K562 (cell line): Measurements from ENCODE around the gene PBX1. TPM values are rescaled to one million over a fixed set of nuclear protein-coding genes. Genes with fewer than 3 reads are reported as not detected.

ENCODE experiments used
- ATAC-seq: fragments of 200-7000 bp; cut with Tn5 transposase; 3 replicates; pipeline ENCODE4 v1.9.1; 2020; ENCODE audit warnings: moderate library complexity
- BruUV-seq: library from RNA; stranded (reverse); fragments of 400-500 nt; replicated peaks from 2 replicates; lab custom pipeline; 2021; lab: Mats Ljungman, UMichigan
- CTCF ChIA-PET: fragments of 300-600 bp; formaldehyde crosslinking; extraction: SDS; loops from one replicate; lab custom pipeline; 2021; ENCODE audit warnings: low intra/inter-chr PET ratio; lab: Yijun Ruan, JAX
- POLR2A ChIA-PET: fragments of 300-600, 350-650 bp; sonication (Branson Sonifier 250); formaldehyde crosslinking; extraction: SDS; loops from one replicate; lab custom pipeline; 2021; ENCODE audit warnings: antibody characterized with exemption, inconsistent platforms; lab: Yijun Ruan, JAX
- DNase-seq, 4 experiments: peaks; one replicate each; pipeline versions ENCODE4 v3.0.0 to v3.0.0-alpha.2; 2011 to 2018; ENCODE audit warnings: low spot score in 3 of 4, mixed read lengths in 3 of 4; ENCODE audit errors: extremely low read depth in 1 of 4
- FAIRE-seq: peaks from 2 replicates; lab custom pipeline; 2011; peaks lifted over from hg19 to GRCh38; lab: Jason Lieb, UNC
- H2AFZ ChIP-seq: 2 replicates; pipeline ENCODE4 v1.6.0; 2011; ENCODE audit warnings: low read depth, low read length, control low read depth, inconsistent platforms
- H3K27ac ChIP-seq: fragments of 200-600 bp; 3 replicates; pipeline ENCODE4 v1.8.0; 2011; ENCODE audit warnings: low read depth, mild to moderate bottlenecking, control low read depth, inconsistent platforms, low read length, moderate library complexity, mixed read lengths; ENCODE audit errors: extremely low read depth
- H3K27me3 ChIP-seq, 2 experiments: fragments of 300-600 bp in 1 of 2; 2 replicates in 1 of 2; 3 replicates in 1 of 2; pipeline versions ENCODE4 v1.6.0 to v1.8.0; 2011; ENCODE audit warnings: inconsistent platforms in 2 of 2, low read length in 2 of 2, mild to moderate bottlenecking in 1 of 2, mixed read lengths in 1 of 2, moderate library complexity in 1 of 2; ENCODE audit not compliant: control insufficient read depth in 2 of 2, insufficient read depth in 2 of 2
- H3K36me3 ChIP-seq: fragments of 300-600 bp; 3 replicates; pipeline ENCODE4 v1.8.0; 2011; ENCODE audit warnings: mild to moderate bottlenecking, low read length, inconsistent platforms; ENCODE audit not compliant: control insufficient read depth, insufficient read depth
- H3K4me1 ChIP-seq, 2 experiments: fragments of 200-600 bp in 1 of 2; replicated peaks in 1 of 2; 2 replicates in 1 of 2; 3 replicates in 1 of 2; pipeline versions ENCODE4 v1.5.1 to v1.8.0; 2011; ENCODE audit warnings: inconsistent platforms in 2 of 2, low read length in 2 of 2, mild to moderate bottlenecking in 1 of 2, mixed read lengths in 1 of 2, moderate library complexity in 1 of 2; ENCODE audit not compliant: control insufficient read depth in 2 of 2, insufficient read depth in 2 of 2
- H3K4me2 ChIP-seq: 2 replicates; pipeline ENCODE4 v1.6.1; 2011; ENCODE audit warnings: low read length, control low read depth, inconsistent platforms, mixed read lengths; ENCODE audit not compliant: insufficient read depth
- H3K4me3 ChIP-seq: fragments of 200-600 bp; sonication (generic), shearing (Covaris generic); 2 replicates; pipeline ENCODE4 v1.5.1; 2016; ENCODE audit warnings: control low read depth, inconsistent platforms
- H3K79me2 ChIP-seq: fragments of 200-600 bp; 3 replicates; pipeline ENCODE4 v1.8.0; 2011; ENCODE audit warnings: low read length, inconsistent platforms; ENCODE audit not compliant: control insufficient read depth, insufficient read depth
- H3K9ac ChIP-seq, 2 experiments: 2 replicates each; pipeline versions ENCODE4 v1.6.0 to v1.6.1; 2011; ENCODE audit warnings: low read depth in 2 of 2, low read length in 2 of 2, control low read depth in 1 of 2, inconsistent platforms in 1 of 2, mild to moderate bottlenecking in 1 of 2, mixed read lengths in 1 of 2; ENCODE audit not compliant: insufficient read depth in 1 of 2
- H3K9me1 ChIP-seq: one replicate; pipeline ENCODE4 v1.6.0; 2011; ENCODE audit warnings: inconsistent platforms, mild to moderate bottlenecking, low read length, moderate library complexity; ENCODE audit not compliant: control insufficient read depth, insufficient read depth
- H3K9me3 ChIP-seq: replicated peaks from 2 replicates; pipeline ENCODE4 v1.5.1; 2011; ENCODE audit warnings: low read depth, low read length, inconsistent platforms; ENCODE audit not compliant: control insufficient read depth, insufficient read depth
- H4K20me1 ChIP-seq: replicated peaks from 2 replicates; pipeline ENCODE4 v1.6.1; 2011; ENCODE audit warnings: low read length, inconsistent platforms, mixed read lengths; ENCODE audit not compliant: control insufficient read depth, insufficient read depth
- FOXJ2 ChIP-seq: fragments of 200-800 bp; sonication (Bioruptor generic); IDR thresholded peaks from 2 replicates; pipeline ENCODE4 v1.6.1; 2016; ENCODE audit warnings: missing genetic modification characterization, missing compliant biosample characterization
- IRF9 ChIP-seq: fragments of 450-650 bp; IDR thresholded peaks from 2 replicates; pipeline ENCODE4 v1.6.1; 2016; ENCODE audit warnings: missing biosample characterization, missing genetic modification characterization
- KLF10 ChIP-seq: fragments of 250-450 bp; sonication (Bioruptor Pico); IDR thresholded peaks from 2 replicates; pipeline ENCODE4 v1.6.1; 2021; ENCODE audit warnings: matching md5 sums
- NR1H2 ChIP-seq: sonication (generic); formaldehyde crosslinking; IDR thresholded peaks from 2 replicates; pipeline ENCODE4 v1.4.0; 2020; ENCODE audit warnings: mild to moderate bottlenecking, missing genetic modification reagents
- NR3C1 ChIP-seq: sonication (generic); formaldehyde crosslinking; IDR thresholded peaks from 2 replicates; pipeline ENCODE4 v1.8.1; 2022; ENCODE audit warnings: missing genetic modification reagents
- NR4A1 ChIP-seq, 2 experiments: fragments of 250-450 bp in 1 of 2; fragments of 450-650 bp in 1 of 2; sonication (Bioruptor Pico) in 1 of 2; IDR thresholded peaks; 2 replicates each; pipeline versions ENCODE4 v1.4.0 to v1.6.1; 2016 to 2020; ENCODE audit warnings: mild to moderate bottlenecking in 2 of 2, missing compliant biosample characterization in 1 of 2, missing genetic modification characterization in 1 of 2, moderate library complexity in 1 of 2
- POLR2G ChIP-seq: fragments of 200-400 bp; formaldehyde crosslinking; IDR thresholded peaks from 2 replicates; pipeline ENCODE4 v1.6.1; 2017; ENCODE audit warnings: low read depth, mild to moderate bottlenecking, antibody characterized with exemption, low read length, moderate library complexity
- PTRF ChIP-seq: fragments of 450-650 bp; IDR thresholded peaks from 2 replicates; pipeline ENCODE4 v1.6.1; 2016; ENCODE audit warnings: mild to moderate bottlenecking, missing genetic modification characterization, missing compliant biosample characterization
- RBM25 ChIP-seq: fragments of 200-400 bp; formaldehyde crosslinking; IDR thresholded peaks from 2 replicates; pipeline ENCODE4 v1.6.1; 2018; ENCODE audit warnings: low read length, low read depth, moderate library complexity; ENCODE audit not compliant: severe bottlenecking
- SMARCE1 ChIP-seq: fragments of 450-650 bp; IDR thresholded peaks from 2 replicates; pipeline ENCODE4 v1.7.1; 2016; ENCODE audit warnings: mild to moderate bottlenecking
- SP2 ChIP-seq: IDR thresholded peaks from 2 replicates; pipeline ENCODE4 v1.6.1; 2011; ENCODE audit warnings: mild to moderate bottlenecking, low read depth, low read length, moderate library complexity; ENCODE audit not compliant: poor library complexity, severe bottlenecking; ENCODE audit errors: extremely low read depth
- TAF9B ChIP-seq: fragments of 450-650 bp; IDR thresholded peaks from 2 replicates; pipeline ENCODE4 v1.6.1; 2018; ENCODE audit warnings: mild to moderate bottlenecking; ENCODE audit not compliant: partially characterized antibody
- ZBED1 ChIP-seq: IDR thresholded peaks from 2 replicates; pipeline ENCODE4 v1.6.1; 2014
- ZNF316 ChIP-seq: fragments of 450-650 bp; IDR thresholded peaks from 2 replicates; pipeline ENCODE4 v1.6.1; 2016
- ZNF639 ChIP-seq, 2 experiments: fragments of 200-800 bp in 1 of 2; sonication (Bioruptor generic) in 1 of 2; sonication (generic) in 1 of 2; formaldehyde crosslinking in 1 of 2; IDR thresholded peaks in 1 of 2; conservative IDR thresholded peaks in 1 of 2; 2 replicates each; pipeline versions ENCODE4 v1.5.0 to v1.6.1; 2016 to 2020; ENCODE audit warnings: missing compliant biosample characterization in 1 of 2, missing genetic modification characterization in 1 of 2, missing genetic modification reagents in 1 of 2
- ZNF740 ChIP-seq, 3 experiments: fragments of 200-800 bp in 1 of 3; sonication (Bioruptor generic) in 1 of 3; sonication (generic) in 1 of 3; formaldehyde crosslinking in 1 of 3; IDR thresholded peaks; 2 replicates each; pipeline versions ENCODE4 v1.6.1 to v1.8.0; 2016 to 2022; ENCODE audit warnings: mild to moderate bottlenecking in 2 of 3, missing compliant biosample characterization in 2 of 3, missing genetic modification characterization in 2 of 3, missing genetic modification reagents in 1 of 3
- WGBS: fragments of 100-300 bp; shearing (Covaris generic); methylation state at CpG from one replicate; pipeline ENCODE4 v1.1.6; 2016; ENCODE audit warnings: low coverage, mixed read lengths; ENCODE audit not compliant: insufficient coverage; ENCODE audit errors: missing lambda C conversion rate; 5-methylcytosine and 5-hydroxymethylcytosine counted together
- in situ Hi-C: fragments of 300-500 bp; cut with MboI; formaldehyde crosslinking; loops from 4 replicates; pipeline ENCODE4 v1.15.0; 2018; ENCODE audit warnings: inconsistent platforms, mixed read lengths
- intact Hi-C: fragments of 100-400 bp; cut with micrococcal nuclease; formaldehyde crosslinking; loops from 2 replicates; pipeline ENCODE4 v1.14.2; 2022
- polyA plus RNA-seq, 8 experiments: library from polyadenylated mRNA; depleted of rRNA in 4 of 8; stranded (reverse) in 5 of 8; unstranded in 3 of 8; fragments of >200 nt; fragmentation: Nextera tagmentation in 2 of 8; fragmentation: Illumina TruSeq in 1 of 8; extraction: Ambion mirVana in 2 of 8; extraction: Trizol in 1 of 8; gene quantifications; 2 replicates each; pipeline versions ENCODE4 v1.2.1 to v1.2.3, GENCODE V29; 2011 to 2014; ENCODE audit warnings: inconsistent platforms in 1 of 8, missing spikeins in 1 of 8
- total RNA-seq, 7 experiments: library from RNA; depleted of rRNA in 6 of 7; stranded (reverse); fragments of >200 nt in 6 of 7; fragmentation: Illumina TruSeq in 2 of 7; extraction: Trizol in 2 of 7; gene quantifications; 2 replicates each; pipeline versions ENCODE4 v1.2.1 to v1.2.3, GENCODE V29; 2011 to 2021; ENCODE audit warnings: low replicate concordance in 1 of 7
- TF ChIP-seq, protein P1 (sequence below): fragments of 250-450 bp; sonication (Bioruptor Pico); IDR thresholded peaks from 2 replicates; pipeline ENCODE4 v1.5.0; 2021

PBX1 gene
- total and polyA plus RNA-seq, 9 of the 15 experiments (the other 6 are each of a cell fraction or from before 2014, with no cell fraction given) = 0.03 to 0.62 (median 0.17) TPM

DNA sequence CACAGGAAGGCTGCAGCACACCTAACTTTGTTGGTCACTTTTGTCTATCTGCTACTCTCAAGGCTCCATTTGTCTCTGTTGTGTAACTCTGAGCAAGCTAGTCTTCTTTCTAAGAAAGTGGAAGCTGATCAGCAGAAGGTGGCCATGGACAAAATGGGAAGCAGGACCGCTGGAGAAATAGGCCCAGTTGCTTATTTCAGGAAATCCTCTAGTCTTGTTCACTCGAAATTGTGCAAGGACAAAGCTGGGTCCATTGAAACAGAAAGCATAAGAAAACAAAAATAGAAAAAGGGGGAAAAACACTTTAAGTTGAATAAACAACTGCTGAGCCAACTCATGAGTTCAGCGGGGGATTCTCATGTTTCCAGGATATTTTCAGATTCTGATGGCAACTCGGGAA, 150.1 kb downstream of the PBX1 start (continued):
- TF ChIP-seq TAF9B = no peak
- TF ChIP-seq POLR2G = no peak
- TF ChIP-seq ZNF639 (CRISPR knock-in tag; conservative IDR thresholded peaks at IDR 0.05 in 1 of 2, IDR thresholded peaks at IDR 0.05 in 1 of 2) = no peak
- no peak for TF ChIP-seq ZNF316

DNA sequence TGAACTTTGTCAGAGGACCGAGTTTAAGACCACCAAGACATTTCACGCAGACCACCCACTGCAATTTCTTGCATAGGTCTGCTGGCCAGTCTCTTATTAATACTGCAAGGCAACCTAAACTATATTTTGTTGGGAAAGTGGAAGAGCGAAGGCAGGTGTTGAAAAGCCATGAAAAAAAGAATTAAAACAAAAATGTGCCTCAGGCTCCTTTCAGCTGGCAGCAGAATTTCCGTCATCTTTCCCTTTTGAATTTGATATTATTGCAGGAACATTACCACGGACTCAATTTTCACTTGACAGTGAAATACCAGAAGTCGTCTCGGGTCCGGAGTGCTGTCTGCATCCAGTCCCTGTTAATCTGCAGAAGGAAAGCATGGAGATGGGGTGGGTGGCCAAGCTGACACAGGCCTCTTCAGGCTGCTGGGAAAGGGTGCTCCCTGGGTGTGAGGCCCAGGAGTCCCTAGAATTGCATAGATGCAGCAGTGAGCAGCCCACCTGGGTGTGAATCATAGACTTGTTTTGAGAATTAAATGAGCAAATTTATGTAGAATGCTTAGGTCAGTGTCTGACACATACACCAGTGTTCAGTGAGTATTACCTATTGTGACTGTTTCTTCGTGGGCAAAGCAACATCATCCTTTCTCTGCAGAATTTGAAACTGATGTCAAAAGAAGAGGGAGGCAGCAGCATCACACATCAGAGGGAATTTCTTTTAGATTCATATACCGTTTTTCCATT, 150.7 kb downstream of the PBX1 start:
- Histone ChIP-seq H3K4me1 (peaks cover 16 to 40% of the 10 kb centered on the region in 2 experiments; a peak in 3 of 5 replicates), H3K9me3 (no peaks in the 10 kb centered on the region), H3K9ac (no peak overlapping the region), H3K9me1 (no peaks in the 10 kb centered on the region), H2AFZ (peak overlapping the region; percentile 64; the same call in 1 of the 2 replicates), H3K4me2 (no peak overlapping the region), H3K79me2 (no peaks in the 10 kb centered on the region), H3K36me3 (no peaks in the 10 kb centered on the region), H3K4me3 (no peak overlapping the region), H3K27me3 (no peaks in the 10 kb centered on the region), H3K27ac (no peak overlapping the region), H4K20me1 (no peaks in the 10 kb centered on the region)
- intact Hi-C loops = no loop called here
- CTCF ChIA-PET = no interaction called here
- POLR2A ChIA-PET = no interaction called here
- no peak for DNase-seq
- 24% methylated on average over 10 of the region's 10 CpGs for WGBS
- no TSS peak for BruUV-seq
- ATAC-seq = no peak
- in situ Hi-C loops = no loop called here
- FAIRE-seq = no peak
- TF ChIP-seq NR4A1 (CRISPR knock-in tag; IDR thresholded peaks at IDR 0.05) (no peak), NR4A1 (tag; IDR thresholded peaks at IDR 0.05) (no peak), ZNF740 (CRISPR knock-in tag; IDR thresholded peaks at IDR 0.05) (no peak), ZNF740 (tag; IDR thresholded peaks at IDR 0.05) (no peak), IRF9 (no peak), SMARCE1 (no peak), NR3C1 (CRISPR knock-in tag) (no peak), KLF10 (CRISPR knock-in tag) (no peak), ZBED1 (no peak), PTRF (tag) (no peak), NR1H2 (no peak), FOXJ2 (tag) (no peak), RBM25 (no peak), SP2 (no peak)
- TF ChIP-seq, protein P1, sequence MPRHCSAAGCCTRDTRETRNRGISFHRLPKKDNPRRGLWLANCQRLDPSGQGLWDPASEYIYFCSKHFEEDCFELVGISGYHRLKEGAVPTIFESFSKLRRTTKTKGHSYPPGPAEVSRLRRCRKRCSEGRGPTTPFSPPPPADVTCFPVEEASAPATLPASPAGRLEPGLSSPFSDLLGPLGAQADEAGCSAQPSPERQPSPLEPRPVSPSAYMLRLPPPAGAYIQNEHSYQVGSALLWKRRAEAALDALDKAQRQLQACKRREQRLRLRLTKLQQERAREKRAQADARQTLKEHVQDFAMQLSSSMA = no peak
